ENCODE measurements around the gene FGD6. TPM values are rescaled to one million over a fixed set of nuclear protein-coding genes. Genes with fewer than 3 reads are reported as not detected.
A peak's percentile ranks its signal among the peaks of the same experiment; 100 is the strongest.

FGD6 gene
- total and polyA plus RNA-seq, 8 donors = 13.8 to 36.0 (median 16.0) TPM

- Histone ChIP-seq H3K9me3 (no peaks in the 10 kb centered on the region), H3K36me3 (no peaks in the 10 kb centered on the region), H3K4me3 (no peak overlapping the region), H3K27ac (no peak overlapping the region), H3K27me3 (no peaks in the 10 kb centered on the region), H3K4me1 (peaks cover 0 to 4% of the 10 kb centered on the region in 2 donors)
- intact Hi-C loops (cut with DNase I) = no loop called here
- ATAC-seq (no peak), DNase-seq (no peak)
- TF ChIP-seq CTCF (IDR thresholded peaks at IDR 0.05) = no peak
Observed at GRCh38 chr12:95085612-95086011, 131.7 kb downstream of the FGD6 start.

- no peaks in the 10 kb centered on the region for H3K27me3 ChIP-seq
- H3K9me3 ChIP-seq = no peaks in the 10 kb centered on the region
- TF ChIP-seq CTCF (IDR thresholded peaks at IDR 0.05) = no peak
- H3K4me3 ChIP-seq = no peak overlapping the region
- peak in 1 of 4 donors; percentile 47 for DNase-seq
- H3K36me3 ChIP-seq = no peaks in the 10 kb centered on the region
- intact Hi-C loops (cut with DNase I) = no loop called here
- peaks cover 0 to 4% of the 10 kb centered on the region in 2 donors for H3K4me1 ChIP-seq
- H3K27ac ChIP-seq = no peak overlapping the region
- no peak for ATAC-seq
Observed at GRCh38 chr12:95083938-95084337, 133.3 kb downstream of the FGD6 start.

- ATAC-seq = no peak
Observed at GRCh38 chr12:95083471-95083870, 133.8 kb downstream of the FGD6 start.

GRCh38 chr12:95077341-95077740, 139.9 kb downstream of the FGD6 start:
- Histone ChIP-seq H3K27me3 (no peaks in the 10 kb centered on the region), H3K9me3 (no peaks in the 10 kb centered on the region), H3K36me3 (no peaks in the 10 kb centered on the region), H3K4me3 (no peak overlapping the region), H3K27ac (no peak overlapping the region), H3K4me1 (peaks cover 3 to 7% of the 10 kb centered on the region in 2 donors)
- TF ChIP-seq CTCF (IDR thresholded peaks at IDR 0.05) = no peak
- ATAC-seq = no peak
- no peak for DNase-seq
- intact Hi-C loops (cut with DNase I) = no loop called here

More at GRCh38 chr12:95083471-95083870, 133.8 kb downstream of the FGD6 start:
- DNase-seq = no peak
- no peak overlapping the region for H3K4me3 ChIP-seq
- intact Hi-C loops (cut with DNase I) = no loop called here
- no peak overlapping the region for H3K27ac ChIP-seq
- TF ChIP-seq CTCF (IDR thresholded peaks at IDR 0.05) = no peak
- H3K27me3 ChIP-seq = no peaks in the 10 kb centered on the region
- no peaks in the 10 kb centered on the region for H3K9me3 ChIP-seq
- peaks cover 0 to 4% of the 10 kb centered on the region in 2 donors for H3K4me1 ChIP-seq
- no peaks in the 10 kb centered on the region for H3K36me3 ChIP-seq

- H3K4me1 ChIP-seq = peaks cover 7 to 17% of the 10 kb centered on the region in 2 donors
- no peak overlapping the region for H3K4me3 ChIP-seq
- no peak overlapping the region for H3K27ac ChIP-seq
- H3K36me3 ChIP-seq = no peaks in the 10 kb centered on the region
- intact Hi-C loops (cut with DNase I) = no loop called here
- ATAC-seq (no peak), DNase-seq (no peak)
- TF ChIP-seq CTCF (IDR thresholded peaks at IDR 0.05) = no peak
- no peaks in the 10 kb centered on the region for H3K9me3 ChIP-seq
- no peaks in the 10 kb centered on the region for H3K27me3 ChIP-seq
Observed at GRCh38 chr12:95074766-95075165, 142.5 kb downstream of the FGD6 start.

All from left lung (tissue), 10 donors.